CD4-positive, alpha-beta T cell (primary cell): ENCODE measurements around the gene ANO10. TPM values are rescaled to one million over a fixed set of nuclear protein-coding genes. Genes with fewer than 3 reads are reported as not detected.

ENCODE experiments used
- ATAC-seq: fragments of 200-7000 bp; cut with Tn5 transposase; one replicate; pipeline ENCODE4 v1.10.0; 2022; ENCODE audit warnings: mild to moderate bottlenecking; ENCODE audit not compliant: poor library complexity
- CTCF ChIA-PET: fragments of 350-600 bp; sonication (Branson Sonifier 250); formaldehyde crosslinking; loops from one replicate; lab custom pipeline; 2021; ENCODE audit warnings: antibody characterized with exemption, inconsistent platforms; lab: Charles Lee
- POLR2A ChIA-PET: fragments of 350-600 bp; sonication (Branson Sonifier 250); formaldehyde crosslinking; loops from one replicate; lab custom pipeline; 2021; ENCODE audit warnings: antibody characterized with exemption, inconsistent platforms; lab: Charles Lee
- DNase-seq, 14 experiments: peaks; one replicate each; pipeline ENCODE4 v3.0.0-alpha.2; 2013 to 2020; ENCODE audit warnings: mixed read lengths in 2 of 14
- H3K27ac ChIP-seq, 2 donors: one replicate each; pipeline versions ENCODE4 v1.5.1 to v1.7.0; 2013; ENCODE audit warnings: low read length in 2 of 2, low read depth in 1 of 2, mild to moderate bottlenecking in 1 of 2
- H3K27me3 ChIP-seq, 2 experiments: 1 replicate in 1 of 2; 2 replicates in 1 of 2; pipeline versions ENCODE4 v1.6.1 to v1.7.0; 2013; ENCODE audit warnings: low read length in 2 of 2, control low read depth in 1 of 2, mild to moderate bottlenecking in 1 of 2, moderate library complexity in 1 of 2; ENCODE audit not compliant: insufficient read depth in 2 of 2, control insufficient read depth in 1 of 2
- H3K36me3 ChIP-seq: one replicate; pipeline ENCODE4 v1.6.1; 2013; ENCODE audit warnings: low read length, control low read depth; ENCODE audit not compliant: insufficient read depth
- H3K4me1 ChIP-seq: one replicate; pipeline ENCODE4 v1.6.1; 2013; ENCODE audit warnings: low read length, control low read depth; ENCODE audit not compliant: insufficient read depth
- H3K4me3 ChIP-seq: one replicate; pipeline ENCODE4 v1.5.1; 2013; ENCODE audit warnings: mild to moderate bottlenecking, low read length, moderate library complexity
- H3K9me3 ChIP-seq, 2 experiments: 1 replicate in 1 of 2; 2 replicates in 1 of 2; pipeline versions ENCODE4 v1.6.1 to v1.7.0; 2013; ENCODE audit warnings: low read length in 2 of 2, mild to moderate bottlenecking in 2 of 2, control low read depth in 1 of 2, moderate library complexity in 1 of 2; ENCODE audit not compliant: control insufficient read depth in 1 of 2, insufficient read depth in 1 of 2
- H3K27ac Mint-ChIP-seq: one replicate; pipeline ENCODE4 v1.8.0; 2020; ENCODE audit warnings: mixed read lengths
- H3K27me3 Mint-ChIP-seq: one replicate; pipeline ENCODE4 v1.8.0; 2021; ENCODE audit warnings: mixed read lengths
- H3K36me3 Mint-ChIP-seq: one replicate; pipeline ENCODE4 v1.8.0; 2021; ENCODE audit warnings: low read depth, mixed read lengths
- H3K4me1 Mint-ChIP-seq: one replicate; pipeline ENCODE4 v1.8.0; 2021; ENCODE audit warnings: low read depth, mixed read lengths
- H3K4me3 Mint-ChIP-seq: one replicate; pipeline ENCODE4 v1.8.0; 2020; ENCODE audit warnings: mild to moderate bottlenecking, mixed read lengths
- H3K9me3 Mint-ChIP-seq: one replicate; pipeline ENCODE4 v1.8.0; 2020; ENCODE audit warnings: mixed read lengths
- intact Hi-C, 2 experiments: fragments of 100-400 bp; cut with DNase I in 1 of 2; cut with micrococcal nuclease in 1 of 2; formaldehyde crosslinking; loops; one replicate each; pipeline versions ENCODE4 v1.15.1 to v1.9.0; 2023 to 2025; cut with DNase I, micrococcal nuclease
- total RNA-seq, 174 experiments: library from RNA in 2 of 174; stranded (reverse) in 2 of 174; gene quantifications; one replicate each; pipeline ENCODE4 v1.2.3 and lab custom pipeline; 2021 to 2026
- TF ChIP-seq, protein P1 (sequence below): fragments of 200-600 bp; IDR thresholded peaks from one replicate; pipeline ENCODE4 v1.8.0; 2022; ENCODE audit warnings: antibody characterized with exemption, mild to moderate bottlenecking

ANO10 gene
- total RNA-seq, 2 experiments from 2014 or later: 6.9 to 8.0 TPM

DNA sequence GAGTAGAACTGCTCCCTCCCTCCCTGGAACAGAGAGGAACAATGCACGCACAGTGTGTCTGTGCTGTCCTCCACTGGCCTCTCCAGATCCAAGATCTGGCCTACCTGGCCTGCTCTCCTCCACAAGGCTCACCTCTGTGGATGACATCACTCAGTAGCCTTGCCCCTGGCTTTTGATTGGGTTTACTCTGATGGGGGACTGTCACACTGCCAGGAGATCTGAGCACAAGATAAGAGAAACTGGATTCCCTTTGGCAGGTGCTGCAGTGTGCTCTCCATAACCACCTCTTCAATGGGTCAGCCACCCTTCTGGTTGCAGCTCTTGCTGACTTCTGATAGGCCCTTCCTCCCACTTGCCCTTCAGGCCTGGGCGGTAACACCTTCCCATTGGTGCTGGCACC is 22.6 kb upstream of the ANO10 start:
- H3K27me3 Mint-ChIP-seq: peaks cover 22% of the 10 kb centered on the region
- TF ChIP-seq, protein P1, sequence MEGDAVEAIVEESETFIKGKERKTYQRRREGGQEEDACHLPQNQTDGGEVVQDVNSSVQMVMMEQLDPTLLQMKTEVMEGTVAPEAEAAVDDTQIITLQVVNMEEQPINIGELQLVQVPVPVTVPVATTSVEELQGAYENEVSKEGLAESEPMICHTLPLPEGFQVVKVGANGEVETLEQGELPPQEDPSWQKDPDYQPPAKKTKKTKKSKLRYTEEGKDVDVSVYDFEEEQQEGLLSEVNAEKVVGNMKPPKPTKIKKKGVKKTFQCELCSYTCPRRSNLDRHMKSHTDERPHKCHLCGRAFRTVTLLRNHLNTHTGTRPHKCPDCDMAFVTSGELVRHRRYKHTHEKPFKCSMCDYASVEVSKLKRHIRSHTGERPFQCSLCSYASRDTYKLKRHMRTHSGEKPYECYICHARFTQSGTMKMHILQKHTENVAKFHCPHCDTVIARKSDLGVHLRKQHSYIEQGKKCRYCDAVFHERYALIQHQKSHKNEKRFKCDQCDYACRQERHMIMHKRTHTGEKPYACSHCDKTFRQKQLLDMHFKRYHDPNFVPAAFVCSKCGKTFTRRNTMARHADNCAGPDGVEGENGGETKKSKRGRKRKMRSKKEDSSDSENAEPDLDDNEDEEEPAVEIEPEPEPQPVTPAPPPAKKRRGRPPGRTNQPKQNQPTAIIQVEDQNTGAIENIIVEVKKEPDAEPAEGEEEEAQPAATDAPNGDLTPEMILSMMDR: no peak
- Histone ChIP-seq H3K36me3 (no peaks in the 10 kb centered on the region), H3K27me3 (no peaks in the 10 kb centered on the region), H3K27ac (no peak overlapping the region), H3K4me1 (no peaks in the 10 kb centered on the region), H3K4me3 (no peak overlapping the region), H3K9me3 (no peaks in the 10 kb centered on the region)
- intact Hi-C loops: no loop called here
- POLR2A ChIA-PET: no interaction called here
- ATAC-seq (no peak), DNase-seq (no peak)
- CTCF ChIA-PET: no interaction called here
- no peaks in the 10 kb centered on the region for H3K9me3 Mint-ChIP-seq
- no peaks in the 10 kb centered on the region for H3K4me1 Mint-ChIP-seq
- H3K36me3 Mint-ChIP-seq: no peaks in the 10 kb centered on the region
- no peak overlapping the region for H3K4me3 Mint-ChIP-seq
- no peak overlapping the region for H3K27ac Mint-ChIP-seq

DNA sequence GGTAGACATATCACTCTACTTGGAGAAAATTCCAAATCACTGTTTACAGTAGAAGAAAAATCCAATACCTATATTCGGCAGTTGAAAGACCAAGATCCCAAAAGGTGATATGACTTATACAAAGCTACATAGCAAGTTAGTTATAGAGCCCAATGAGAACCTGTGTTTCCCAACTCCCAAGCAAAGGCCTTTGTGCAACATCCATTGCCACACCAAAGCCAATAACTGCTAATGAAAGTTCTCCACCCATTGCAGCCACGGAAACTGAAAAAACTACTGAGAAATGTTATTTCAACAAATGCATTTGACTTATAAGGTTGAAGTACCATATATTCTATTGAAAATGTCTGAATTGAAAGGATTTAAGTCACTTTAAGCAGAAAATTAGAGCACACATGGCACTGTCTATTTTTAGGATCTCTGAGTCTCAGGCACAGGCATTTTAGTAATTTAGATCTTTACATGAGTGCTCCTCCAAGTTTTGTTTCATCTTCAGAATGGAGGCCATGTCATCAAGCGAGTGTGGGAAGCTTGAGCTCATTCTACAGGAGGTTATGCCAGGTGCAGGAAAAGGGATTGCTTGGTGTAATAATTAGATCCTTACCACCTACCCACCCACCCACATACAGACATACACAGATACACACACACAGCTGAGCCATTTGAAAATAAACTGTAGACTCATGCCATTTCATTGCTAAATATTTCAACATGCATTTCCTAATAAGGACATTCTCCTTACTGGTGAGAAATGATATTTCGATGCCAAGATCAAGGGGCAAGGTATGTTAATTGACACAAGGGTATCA is 19.7 kb upstream of the ANO10 start:
- Histone ChIP-seq H3K27me3 (no peaks in the 10 kb centered on the region), H3K4me1 (peaks cover 3% of the 10 kb centered on the region), H3K27ac (no peak overlapping the region), H3K4me3 (no peak overlapping the region), H3K9me3 (no peaks in the 10 kb centered on the region), H3K36me3 (no peaks in the 10 kb centered on the region)
- intact Hi-C loops: no loop called here
- H3K36me3 Mint-ChIP-seq: no peaks in the 10 kb centered on the region
- ChIA-PET CTCF (no interaction called here), POLR2A (no interaction called here)
- H3K27ac Mint-ChIP-seq: no peak overlapping the region
- no peaks in the 10 kb centered on the region for H3K4me1 Mint-ChIP-seq
- DNase-seq (no peak), ATAC-seq (no peak)
- no peak overlapping the region for H3K4me3 Mint-ChIP-seq
- TF ChIP-seq, protein P1: no peak
- no peaks in the 10 kb centered on the region for H3K9me3 Mint-ChIP-seq
- peaks cover 17% of the 10 kb centered on the region for H3K27me3 Mint-ChIP-seq

DNA sequence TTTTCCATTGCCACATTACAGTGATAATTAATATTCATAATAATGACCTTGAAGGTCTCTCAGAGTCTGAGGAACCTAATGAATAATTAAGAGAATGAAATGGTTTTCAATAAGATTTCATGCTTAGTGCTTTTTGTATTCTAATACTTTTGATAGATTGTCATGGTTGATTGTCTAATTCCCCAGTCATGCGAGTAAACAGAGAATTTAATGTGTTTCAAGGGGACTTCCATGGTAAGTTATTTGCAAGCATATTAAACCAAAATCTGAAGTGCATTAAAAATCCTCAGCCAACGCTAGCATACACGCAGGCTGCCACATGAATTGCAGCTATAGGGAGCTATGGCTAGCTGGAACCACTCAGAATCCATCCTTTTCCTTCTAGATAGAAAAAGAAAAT is 18.9 kb upstream of the ANO10 start:
- Mint-ChIP-seq H3K27ac (no peak overlapping the region), H3K27me3 (peaks cover 17% of the 10 kb centered on the region), H3K9me3 (no peaks in the 10 kb centered on the region), H3K4me1 (no peaks in the 10 kb centered on the region), H3K36me3 (no peaks in the 10 kb centered on the region), H3K4me3 (no peak overlapping the region)
- Histone ChIP-seq H3K4me3 (no peak overlapping the region), H3K27ac (no peak overlapping the region), H3K4me1 (peaks cover 3% of the 10 kb centered on the region), H3K9me3 (no peaks in the 10 kb centered on the region), H3K36me3 (no peaks in the 10 kb centered on the region), H3K27me3 (no peaks in the 10 kb centered on the region)
- TF ChIP-seq, protein P1: no peak
- DNase-seq: no peak
- intact Hi-C loops: no loop called here
- POLR2A ChIA-PET: no interaction called here
- ATAC-seq: no peak
- CTCF ChIA-PET: no interaction called here
